Endothelial cell of umbilical vein (primary cell): ENCODE data around the gene SLC16A8. TPM values are rescaled to one million over a fixed set of nuclear protein-coding genes. Genes with fewer than 3 reads are reported as not detected.

Source experiments
- BruUV-seq: library from RNA; stranded (reverse); fragments of 400-500 nt; replicated peaks from 2 replicates; lab custom pipeline; 2021; lab: Mats Ljungman, UMichigan
- CTCF ChIA-PET: fragments of 300-600, 350-600 bp; sonication (Branson Sonifier 250); formaldehyde crosslinking; loops from one replicate; lab custom pipeline; 2021; ENCODE audit warnings: antibody characterized with exemption, inconsistent platforms; lab: Charles Lee
- POLR2A ChIA-PET: fragments of 300-600, 350-600 bp; sonication (Branson Sonifier 250); formaldehyde crosslinking; loops from one replicate; lab custom pipeline; 2021; ENCODE audit warnings: antibody characterized with exemption, inconsistent platforms; lab: Charles Lee
- DNase-seq: peaks from one replicate; pipeline ENCODE4 v3.0.0-alpha.2; 2011; ENCODE audit warnings: low read depth, low spot score
- FAIRE-seq: peaks from 2 replicates; lab custom pipeline; 2011; peaks lifted over from hg19 to GRCh38; lab: Jason Lieb, UNC
- H2AFZ ChIP-seq: 2 replicates; pipeline ENCODE4 v1.6.0; 2012; ENCODE audit warnings: low read depth, low read length, control low read depth, inconsistent platforms
- H3K27ac ChIP-seq: 2 replicates; pipeline ENCODE4 v1.5.1; 2011; ENCODE audit warnings: low read depth, mild to moderate bottlenecking, control low read depth, low read length, moderate library complexity; ENCODE audit not compliant: insufficient read depth
- H3K27me3 ChIP-seq, 2 experiments: 2 replicates each; pipeline versions ENCODE4 v1.6.0 to v1.6.1; 2011; ENCODE audit warnings: low read length in 2 of 2, mixed read lengths in 1 of 2; ENCODE audit not compliant: control insufficient read depth in 2 of 2, insufficient read depth in 2 of 2
- H3K36me3 ChIP-seq, 2 experiments: 2 replicates in 1 of 2; 3 replicates in 1 of 2; pipeline ENCODE4 v1.5.1; 2011; ENCODE audit warnings: low read length in 2 of 2, mild to moderate bottlenecking in 1 of 2, moderate library complexity in 1 of 2; ENCODE audit not compliant: control insufficient read depth in 2 of 2, insufficient read depth in 2 of 2; ENCODE audit errors: extremely low read depth in 1 of 2
- H3K4me1 ChIP-seq: 3 replicates; pipeline ENCODE4 v1.5.1; 2011; ENCODE audit warnings: mild to moderate bottlenecking, low read length; ENCODE audit not compliant: control insufficient read depth, insufficient read depth; ENCODE audit errors: extremely low read depth
- H3K4me2 ChIP-seq: 2 replicates; pipeline ENCODE4 v1.6.1; 2011; ENCODE audit warnings: low read length, control low read depth, mixed read lengths; ENCODE audit not compliant: insufficient read depth
- H3K4me3 ChIP-seq, 3 experiments: fragments of 200-600 bp in 1 of 3; sonication (generic), shearing (Covaris generic) in 1 of 3; replicated peaks in 1 of 3; 2 replicates each; pipeline ENCODE4 v1.5.1; 2011 to 2016; ENCODE audit warnings: control low read depth in 3 of 3, low read length in 3 of 3, mild to moderate bottlenecking in 2 of 3, inconsistent platforms in 1 of 3, low read depth in 1 of 3, moderate library complexity in 1 of 3; ENCODE audit not compliant: insufficient read depth in 1 of 3
- H3K79me2 ChIP-seq: 2 replicates; pipeline ENCODE4 v1.6.0; 2012; ENCODE audit warnings: low read length, inconsistent platforms; ENCODE audit not compliant: control insufficient read depth, insufficient read depth
- H3K9ac ChIP-seq: replicated peaks from 2 replicates; pipeline ENCODE3; 2011; ENCODE audit warnings: low read length, control low read depth; ENCODE audit not compliant: insufficient read depth; ENCODE audit errors: extremely low read depth
- H3K9me1 ChIP-seq: replicated peaks from 3 replicates; pipeline ENCODE4 v1.6.0; 2011; ENCODE audit warnings: mild to moderate bottlenecking, low read length; ENCODE audit not compliant: control insufficient read depth, insufficient read depth; ENCODE audit errors: extremely low read depth
- H3K9me3 ChIP-seq: replicated peaks from 2 replicates; pipeline ENCODE4 v1.5.1; 2012; ENCODE audit warnings: low read length, inconsistent platforms; ENCODE audit not compliant: control insufficient read depth, insufficient read depth
- H4K20me1 ChIP-seq: replicated peaks from 2 replicates; pipeline ENCODE3; 2011; ENCODE audit warnings: mild to moderate bottlenecking, low read length; ENCODE audit not compliant: control insufficient read depth, insufficient read depth; ENCODE audit errors: extremely low read depth
- EZH2 ChIP-seq: IDR thresholded peaks from 2 replicates; pipeline ENCODE4 v1.6.1; 2012; ENCODE audit warnings: borderline replicate concordance, low read depth, mild to moderate bottlenecking, moderate library complexity, low read length, inconsistent platforms; ENCODE audit not compliant: severe bottlenecking
- FOS ChIP-seq: IDR thresholded peaks from 2 replicates; pipeline ENCODE4 v1.6.1; 2011; ENCODE audit warnings: mild to moderate bottlenecking, low read length, moderate library complexity, borderline replicate concordance; ENCODE audit not compliant: insufficient read depth
- GATA2 ChIP-seq: IDR thresholded peaks from 2 replicates; pipeline ENCODE4 v1.7.0; 2011; ENCODE audit warnings: low read depth, mild to moderate bottlenecking, moderate library complexity, mixed read lengths, low read length; ENCODE audit not compliant: insufficient read length, insufficient read depth
- JUN ChIP-seq: IDR thresholded peaks from 2 replicates; pipeline ENCODE4 v1.6.1; 2011; ENCODE audit warnings: borderline replicate concordance, low read depth; ENCODE audit not compliant: insufficient read length, insufficient read depth
- MYC ChIP-seq: IDR thresholded peaks from one replicate; pipeline ENCODE4 v1.6.1; 2011; ENCODE audit warnings: mild to moderate bottlenecking, low read depth, low read length
- POLR2A ChIP-seq: IDR thresholded peaks from 2 replicates; pipeline ENCODE4 v1.6.1; 2012; ENCODE audit warnings: low read depth, mild to moderate bottlenecking, control low read depth, low read length
- POLR2AphosphoS5 ChIP-seq: IDR thresholded peaks from 2 replicates; pipeline ENCODE4 v1.6.1; 2012; ENCODE audit warnings: low read depth, mild to moderate bottlenecking, control low read depth, low read length, moderate library complexity; ENCODE audit not compliant: insufficient read depth
- dilution Hi-C: fragments of 300-500 bp; cut with MboI; formaldehyde crosslinking; loops from one replicate; pipeline ENCODE4 v1.15.0; 2019; ENCODE audit warnings: low sequenced_read_pairs; ENCODE audit not compliant: extremely low pct_ligation_motif_present
- intact Hi-C: fragments of 100-400 bp; cut with micrococcal nuclease; formaldehyde crosslinking; loops from one replicate; pipeline ENCODE4 v1.10.0; 2022
- polyA plus RNA-seq, 4 experiments: library from polyadenylated mRNA; depleted of rRNA in 3 of 4; stranded (reverse) in 3 of 4; unstranded in 1 of 4; fragments of >200 nt; gene quantifications; 2 replicates each; pipeline versions ENCODE4 v1.2.1 to v1.2.3, GENCODE V29; 2011 to 2012; ENCODE audit warnings: missing spikeins in 1 of 4
- total RNA-seq: library from RNA; stranded (reverse); gene quantifications from 2 replicates; pipeline ENCODE4 v1.2.3, GENCODE V29; 2021
- TF ChIP-seq, protein P1 (sequence below), 2 donors: IDR thresholded peaks; 1 replicate in 1 of 2; 2 replicates in 1 of 2; pipeline ENCODE4 v1.5.1; 2011; ENCODE audit warnings: low read length in 2 of 2, mild to moderate bottlenecking in 2 of 2, moderate library complexity in 2 of 2, control low read depth in 1 of 2, inconsistent platforms in 1 of 2, low read depth in 1 of 2; ENCODE audit not compliant: insufficient read depth in 1 of 2; ENCODE audit errors: extremely low read depth in 1 of 2
- TF ChIP-seq, protein P2 (sequence below): IDR thresholded peaks from 2 replicates; pipeline ENCODE4 v1.6.1; 2011; ENCODE audit not compliant: insufficient read depth, insufficient read length

SLC16A8 gene
- total and polyA plus RNA-seq, 2 donors (not counting 3 experiments of a cell fraction or from before 2014, with no cell fraction given) = 0.14 TPM; not detected in 1

DNA sequence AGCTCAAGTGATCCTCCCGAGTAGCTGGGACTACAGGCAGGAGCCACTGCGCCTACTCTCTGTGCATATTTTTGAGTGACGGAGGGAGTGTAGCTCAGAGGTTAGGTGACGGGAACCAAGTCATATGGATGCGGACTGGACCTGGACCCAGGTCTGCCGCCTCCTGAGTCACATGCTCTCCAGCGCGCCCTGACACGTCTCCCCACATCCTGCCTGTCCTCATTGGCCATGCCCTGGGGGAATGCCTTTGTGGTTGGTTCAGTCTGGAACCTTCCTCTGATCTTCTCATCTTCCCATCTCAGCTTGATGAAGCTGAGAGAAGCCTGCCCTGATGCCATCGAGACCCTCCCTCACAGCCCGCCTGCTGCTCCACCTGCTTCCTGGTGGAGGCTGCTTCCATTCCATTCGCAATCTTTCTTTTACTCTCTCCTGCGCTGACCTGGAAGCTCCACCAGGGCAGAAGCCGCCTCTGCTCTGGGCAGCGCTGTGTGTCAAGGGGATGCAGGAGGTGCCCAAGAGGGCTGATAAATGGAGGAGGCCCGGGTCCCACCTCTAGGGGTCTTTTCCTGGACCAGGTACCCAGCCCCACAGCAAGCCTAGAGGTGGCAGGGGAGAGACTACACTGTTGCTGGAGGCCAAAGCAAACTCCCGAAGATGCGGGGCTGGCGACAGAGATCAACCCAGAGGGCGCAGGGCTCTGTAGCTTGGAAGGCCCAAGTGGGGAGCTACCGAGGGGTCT lies 40.4 kb upstream of the SLC16A8 start:
- no TSS peak for BruUV-seq
- no peak for DNase-seq
- H3K27ac ChIP-seq = no peak overlapping the region
- H3K9ac ChIP-seq = no peak overlapping the region
- H3K4me1 ChIP-seq = no peaks in the 10 kb centered on the region
- no peaks in the 10 kb centered on the region for H4K20me1 ChIP-seq
- CTCF ChIA-PET = interaction anchor here (0.9 to 1.8 kb wide), 2 partner anchors 10 to 71 kb away, joined by 3 to 16 read pairs; no protein-coding TSS in a partner anchor
- H2AFZ ChIP-seq = no peak overlapping the region
- no peaks in the 10 kb centered on the region for H3K27me3 ChIP-seq
- H3K36me3 ChIP-seq = no peaks in the 10 kb centered on the region
- intact Hi-C loops = no loop called here
- no peak overlapping the region for H3K4me3 ChIP-seq
- no peaks in the 10 kb centered on the region for H3K79me2 ChIP-seq
- no peak for FAIRE-seq
- no peaks in the 10 kb centered on the region for H3K9me3 ChIP-seq
- TF ChIP-seq POLR2A (no peak), POLR2AphosphoS5 (no peak), MYC (no peak), EZH2 (no peak), FOS (no peak), GATA2 (no peak), JUN (no peak)
- TF ChIP-seq, protein P1, sequence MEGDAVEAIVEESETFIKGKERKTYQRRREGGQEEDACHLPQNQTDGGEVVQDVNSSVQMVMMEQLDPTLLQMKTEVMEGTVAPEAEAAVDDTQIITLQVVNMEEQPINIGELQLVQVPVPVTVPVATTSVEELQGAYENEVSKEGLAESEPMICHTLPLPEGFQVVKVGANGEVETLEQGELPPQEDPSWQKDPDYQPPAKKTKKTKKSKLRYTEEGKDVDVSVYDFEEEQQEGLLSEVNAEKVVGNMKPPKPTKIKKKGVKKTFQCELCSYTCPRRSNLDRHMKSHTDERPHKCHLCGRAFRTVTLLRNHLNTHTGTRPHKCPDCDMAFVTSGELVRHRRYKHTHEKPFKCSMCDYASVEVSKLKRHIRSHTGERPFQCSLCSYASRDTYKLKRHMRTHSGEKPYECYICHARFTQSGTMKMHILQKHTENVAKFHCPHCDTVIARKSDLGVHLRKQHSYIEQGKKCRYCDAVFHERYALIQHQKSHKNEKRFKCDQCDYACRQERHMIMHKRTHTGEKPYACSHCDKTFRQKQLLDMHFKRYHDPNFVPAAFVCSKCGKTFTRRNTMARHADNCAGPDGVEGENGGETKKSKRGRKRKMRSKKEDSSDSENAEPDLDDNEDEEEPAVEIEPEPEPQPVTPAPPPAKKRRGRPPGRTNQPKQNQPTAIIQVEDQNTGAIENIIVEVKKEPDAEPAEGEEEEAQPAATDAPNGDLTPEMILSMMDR (IDR thresholded peaks at IDR 0.05; ENCODE audit: extremely low read depth in 1 of 2, insufficient read depth in 1 of 2, low read depth in 1 of 2, low read length in 2 of 2) = no peak
- TF ChIP-seq, protein P2, sequence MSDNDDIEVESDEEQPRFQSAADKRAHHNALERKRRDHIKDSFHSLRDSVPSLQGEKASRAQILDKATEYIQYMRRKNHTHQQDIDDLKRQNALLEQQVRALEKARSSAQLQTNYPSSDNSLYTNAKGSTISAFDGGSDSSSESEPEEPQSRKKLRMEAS = no peak
- dilution Hi-C loops = no loop called here
- no peak overlapping the region for H3K4me2 ChIP-seq
- POLR2A ChIA-PET = no interaction called here
- H3K9me1 ChIP-seq = no peaks in the 10 kb centered on the region
